ENCODE results near the gene NELFCD.

Gene NELFCD

GRCh38 chr20:58984691-58985090, 3.6 kb downstream of the NELFCD start:
- TF ChIP-seq CTCF (conservative IDR thresholded peaks at IDR 0.05; ENCODE audit: low read depth, low read length) = no peak
- no peak overlapping the region for H3K4me3 ChIP-seq (ENCODE audit: low read length)
- DNase-seq (ENCODE audit: low read depth) = no peak

- DNase-seq (ENCODE audit: low read depth) = no peak
- TF ChIP-seq CTCF (conservative IDR thresholded peaks at IDR 0.05; ENCODE audit: low read depth, low read length) = no peak
- H3K4me3 ChIP-seq (ENCODE audit: low read length) = no peak overlapping the region
Measured at GRCh38 chr20:58985656-58986055, 4.6 kb downstream of the NELFCD start.

GRCh38 chr20:58986286-58986967, 5.4 kb downstream of the NELFCD start:
- DNase-seq (ENCODE audit: low read depth) = no peak
- no peak for TF ChIP-seq CTCF (conservative IDR thresholded peaks at IDR 0.05; ENCODE audit: low read depth, low read length)
- no peak overlapping the region for H3K4me3 ChIP-seq (ENCODE audit: low read length)

- no peak overlapping the region for H3K4me3 ChIP-seq (ENCODE audit: low read length)
- TF ChIP-seq CTCF (conservative IDR thresholded peaks at IDR 0.05; ENCODE audit: low read depth, low read length) = no peak
- DNase-seq (ENCODE audit: low read depth) = no peak
Measured at GRCh38 chr20:58986968-58987517, 6.0 kb downstream of the NELFCD start.

GRCh38 chr20:58987790-58988564, 6.9 kb downstream of the NELFCD start:
- no peak for TF ChIP-seq CTCF (conservative IDR thresholded peaks at IDR 0.05; ENCODE audit: low read depth, low read length)
- DNase-seq (ENCODE audit: low read depth) = no peak

GRCh38 chr20:58988565-58988882, 7.5 kb downstream of the NELFCD start:
- no peak for TF ChIP-seq CTCF (conservative IDR thresholded peaks at IDR 0.05; ENCODE audit: low read depth, low read length)
- DNase-seq (ENCODE audit: low read depth) = no peak

More at GRCh38 chr20:58987790-58988564, 6.9 kb downstream of the NELFCD start:
- no peak overlapping the region for H3K4me3 ChIP-seq (ENCODE audit: low read length)

More at GRCh38 chr20:58988565-58988882, 7.5 kb downstream of the NELFCD start:
- no peak overlapping the region for H3K4me3 ChIP-seq (ENCODE audit: low read length)

All from retinal pigment epithelial cell (primary cell).